AG04449 (cell line): ENCODE results near the gene GDI1.

ENCODE experiments used
- CTCF ChIA-PET: fragments of 350-600 bp; formaldehyde crosslinking; extraction: SDS; loops from one replicate; lab custom pipeline; 2021; ENCODE audit warnings: antibody characterized with exemption; lab: Yijun Ruan, JAX
- POLR2A ChIA-PET: fragments of 400-600, 350-600 bp; formaldehyde crosslinking; extraction: SDS; loops from one replicate; lab custom pipeline; 2020; ENCODE audit warnings: antibody characterized with exemption, inconsistent platforms; lab: Yijun Ruan, JAX
- DNase-seq: peaks from one replicate; pipeline ENCODE4 v3.0.0-alpha.2; 2010; ENCODE audit warnings: low read depth, low spot score
- H3K4me3 ChIP-seq: 2 replicates; pipeline ENCODE4 v1.5.1; 2011; ENCODE audit warnings: low read depth, mild to moderate bottlenecking, control low read depth, low read length
- TF ChIP-seq, protein P1 (sequence below): IDR thresholded peaks from one replicate; pipeline ENCODE4 v1.5.1; 2011; ENCODE audit warnings: mild to moderate bottlenecking, moderate library complexity, low read length, control low read depth, inconsistent platforms; ENCODE audit not compliant: insufficient read depth; ENCODE audit errors: missing control alignments

GDI1 gene

GRCh38 chrX:154481195-154481594, 44.2 kb downstream of the GDI1 start:
- ChIA-PET CTCF (no interaction called here), POLR2A (no interaction called here)
- no peak overlapping the region for H3K4me3 ChIP-seq
- DNase-seq, result no peak
- TF ChIP-seq, protein P1, sequence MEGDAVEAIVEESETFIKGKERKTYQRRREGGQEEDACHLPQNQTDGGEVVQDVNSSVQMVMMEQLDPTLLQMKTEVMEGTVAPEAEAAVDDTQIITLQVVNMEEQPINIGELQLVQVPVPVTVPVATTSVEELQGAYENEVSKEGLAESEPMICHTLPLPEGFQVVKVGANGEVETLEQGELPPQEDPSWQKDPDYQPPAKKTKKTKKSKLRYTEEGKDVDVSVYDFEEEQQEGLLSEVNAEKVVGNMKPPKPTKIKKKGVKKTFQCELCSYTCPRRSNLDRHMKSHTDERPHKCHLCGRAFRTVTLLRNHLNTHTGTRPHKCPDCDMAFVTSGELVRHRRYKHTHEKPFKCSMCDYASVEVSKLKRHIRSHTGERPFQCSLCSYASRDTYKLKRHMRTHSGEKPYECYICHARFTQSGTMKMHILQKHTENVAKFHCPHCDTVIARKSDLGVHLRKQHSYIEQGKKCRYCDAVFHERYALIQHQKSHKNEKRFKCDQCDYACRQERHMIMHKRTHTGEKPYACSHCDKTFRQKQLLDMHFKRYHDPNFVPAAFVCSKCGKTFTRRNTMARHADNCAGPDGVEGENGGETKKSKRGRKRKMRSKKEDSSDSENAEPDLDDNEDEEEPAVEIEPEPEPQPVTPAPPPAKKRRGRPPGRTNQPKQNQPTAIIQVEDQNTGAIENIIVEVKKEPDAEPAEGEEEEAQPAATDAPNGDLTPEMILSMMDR, result no peak

- ChIA-PET CTCF (no interaction called here), POLR2A (no interaction called here)
- no peak overlapping the region for H3K4me3 ChIP-seq
- DNase-seq, result no peak
- TF ChIP-seq, protein P1, result no peak
These were observed 45.1 kb downstream of the GDI1 start for GRCh38 chrX:154481911-154482601.

- POLR2A ChIA-PET, result no interaction called here
- no peak for DNase-seq
- CTCF ChIA-PET, result interaction anchor here (0.6 kb wide), 1 partner anchor 44 kb away, joined by 3 read pairs; no protein-coding TSS in a partner anchor
- H3K4me3 ChIP-seq, result no peak overlapping the region
- TF ChIP-seq, protein P1, result no peak
These were observed 45.8 kb downstream of the GDI1 start for GRCh38 chrX:154482786-154483185.

DNA sequence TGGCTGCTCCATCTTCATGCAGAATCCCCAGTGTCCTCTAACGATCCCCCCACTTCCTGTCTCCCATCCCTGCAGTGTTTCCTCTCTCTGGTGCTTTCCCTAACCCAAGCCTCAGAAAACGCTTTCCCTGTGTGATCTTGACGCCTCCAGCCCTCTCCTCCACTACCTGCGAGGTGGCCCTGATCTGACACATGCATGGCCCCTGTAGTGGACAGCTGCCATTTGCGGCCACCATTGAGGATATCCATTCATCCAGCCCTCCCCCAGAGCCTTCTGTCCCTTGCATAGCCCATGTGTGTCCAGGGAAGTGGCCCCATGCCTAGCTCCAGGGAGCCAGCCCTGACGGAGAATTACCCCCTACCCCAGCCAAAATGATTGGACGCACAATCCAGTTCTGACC, 46.4 kb downstream of the GDI1 start:
- H3K4me3 ChIP-seq, result no peak overlapping the region
- ChIA-PET POLR2A (no interaction called here), CTCF (interaction anchor here (0.6 kb wide), 1 partner anchor 43 kb away, joined by 3 read pairs; no protein-coding TSS in a partner anchor)
- DNase-seq, result no peak
- TF ChIP-seq, protein P1, result no peak

DNA sequence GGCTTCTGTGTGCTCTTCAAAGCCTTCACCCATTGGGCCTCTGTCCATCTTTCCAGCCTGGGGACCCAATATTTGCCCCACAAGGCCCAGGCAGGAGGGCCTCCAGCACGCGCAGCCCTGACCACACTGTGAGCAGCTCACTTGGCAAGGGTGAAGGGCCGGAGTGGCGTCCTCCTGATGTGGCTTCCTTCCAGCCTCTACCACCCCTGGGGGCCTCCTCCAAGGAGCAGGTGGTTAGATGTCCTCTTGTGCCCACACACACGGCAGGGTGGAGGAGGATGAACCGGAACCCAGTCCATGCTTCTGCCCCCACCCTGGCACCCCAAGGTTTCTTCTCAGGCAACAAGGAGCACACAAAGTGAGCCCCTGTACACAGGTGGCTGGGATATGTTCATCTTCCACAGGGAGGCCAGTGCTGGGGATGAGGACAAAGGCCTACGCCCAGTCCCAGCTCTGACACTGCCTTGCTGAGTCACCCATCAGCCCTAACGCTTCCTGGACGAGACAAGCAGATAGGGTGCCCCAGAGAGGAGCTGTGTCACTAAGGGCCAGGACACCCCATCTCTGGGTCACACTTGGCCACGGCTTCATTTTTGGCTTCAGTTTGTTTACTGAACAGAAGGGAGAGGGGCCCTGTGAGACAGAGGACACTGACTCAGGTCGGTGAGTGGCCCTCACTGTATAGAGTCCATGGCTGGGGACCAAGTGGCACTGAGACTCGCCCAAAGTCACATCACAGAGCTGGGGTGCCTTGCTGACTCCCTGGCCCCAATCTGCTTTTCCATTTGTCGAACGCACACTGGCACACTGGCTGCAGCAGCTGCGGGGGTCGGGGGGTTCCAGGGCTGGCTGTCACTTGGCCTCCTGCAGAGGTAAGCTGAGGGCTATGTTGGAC, 47.5 kb downstream of the GDI1 start:
- CTCF ChIA-PET, result interaction anchor here (1.5 to 2.5 kb wide), 2 partner anchors 8 to 51 kb away, joined by 5 to 9 read pairs; no protein-coding TSS in a partner anchor

More for the DNA sequence above, 47.5 kb downstream of the GDI1 start:
- no peak for DNase-seq
- POLR2A ChIA-PET, result interaction anchor here (0.8 kb wide), 1 partner anchor 11 kb away, joined by 3 read pairs; no protein-coding TSS in a partner anchor
- no peak overlapping the region for H3K4me3 ChIP-seq
- TF ChIP-seq, protein P1, result no peak
